HEK293 (cell line): ENCODE results near the gene SURF2.

ENCODE experiments used
- CTCF ChIA-PET: fragments of 350-600 bp; formaldehyde crosslinking; extraction: SDS; loops from one replicate; lab custom pipeline; 2021; ENCODE audit warnings: antibody characterized with exemption; lab: Yijun Ruan, JAX
- POLR2A ChIA-PET: fragments of 300-600 bp; formaldehyde crosslinking; extraction: SDS; loops from one replicate; lab custom pipeline; 2020; ENCODE audit warnings: antibody characterized with exemption, inconsistent platforms; lab: Yijun Ruan, JAX
- H3K27ac ChIP-seq: fragments of 200-500 bp; sonication (Bioruptor generic); 2 replicates; pipeline ENCODE4 v1.5.1; 2014; ENCODE audit warnings: low read depth, low read length, control low read depth, inconsistent platforms; ENCODE audit errors: extremely low read depth
- H3K36me3 ChIP-seq, 2 experiments: fragments of 200-500 bp in 1 of 2; sonication (Bioruptor generic) in 1 of 2; 1 replicate in 1 of 2; 2 replicates in 1 of 2; pipeline ENCODE4 v1.5.1; 2014 to 2017; ENCODE audit warnings: inconsistent platforms in 2 of 2, low read length in 2 of 2; ENCODE audit not compliant: control insufficient read depth in 2 of 2, insufficient read depth in 1 of 2
- H3K4me1 ChIP-seq: fragments of 200-500 bp; sonication (Bioruptor generic); 2 replicates; pipeline ENCODE4 v1.5.1; 2014; ENCODE audit warnings: mild to moderate bottlenecking, low read length, inconsistent platforms; ENCODE audit not compliant: control insufficient read depth, insufficient read depth
- H3K4me3 ChIP-seq: 2 replicates; pipeline ENCODE4 v1.5.1; 2011; ENCODE audit warnings: low read depth, mild to moderate bottlenecking, control low read depth, low read length, moderate library complexity
- H3K9me3 ChIP-seq: fragments of 200-500 bp; sonication (Bioruptor generic); 2 replicates; pipeline ENCODE4 v1.5.1; 2014; ENCODE audit warnings: low read depth, low read length, inconsistent platforms; ENCODE audit not compliant: control insufficient read depth, insufficient read depth
- GLIS2 ChIP-seq: fragments of 450-650 bp; formaldehyde crosslinking; IDR thresholded peaks from 2 replicates; pipeline ENCODE4 v1.5.1; 2016; ENCODE audit warnings: missing biosample characterization, missing genetic modification characterization
- HOXA7 ChIP-seq: sonication (generic); formaldehyde crosslinking; IDR thresholded peaks from 2 replicates; pipeline ENCODE4 v1.8.1; 2022; ENCODE audit warnings: missing genetic modification reagents, borderline replicate concordance
- KLF10 ChIP-seq: fragments of 450-650 bp; IDR thresholded peaks from 2 replicates; pipeline ENCODE4 v1.5.1; 2018; ENCODE audit warnings: missing biosample characterization, mild to moderate bottlenecking, missing genetic modification characterization
- SP2 ChIP-seq: fragments of 450-650 bp; formaldehyde crosslinking; IDR thresholded peaks from 2 replicates; pipeline ENCODE4 v1.5.1; 2016; ENCODE audit warnings: missing biosample characterization, missing genetic modification characterization
- SP3 ChIP-seq: fragments of 450-650 bp; formaldehyde crosslinking; IDR thresholded peaks from 2 replicates; pipeline ENCODE4 v1.5.1; 2016; ENCODE audit warnings: missing biosample characterization, missing genetic modification characterization
- ZBTB20 ChIP-seq: fragments of 450-650 bp; formaldehyde crosslinking; IDR thresholded peaks from 2 replicates; pipeline ENCODE4 v1.5.1; 2016; ENCODE audit warnings: missing biosample characterization, missing genetic modification characterization
- ZBTB7A ChIP-seq: fragments of 450-650 bp; formaldehyde crosslinking; IDR thresholded peaks from 2 replicates; pipeline ENCODE4 v1.5.1; 2016; ENCODE audit warnings: low read depth, missing biosample characterization, missing genetic modification characterization
- ZEB2 ChIP-seq: fragments of 450-650 bp; formaldehyde crosslinking; IDR thresholded peaks from 2 replicates; pipeline ENCODE4 v1.5.1; 2016; ENCODE audit warnings: missing biosample characterization, missing genetic modification characterization
- ZNF132 ChIP-seq: fragments of 450-650 bp; formaldehyde crosslinking; IDR thresholded peaks from 2 replicates; pipeline ENCODE4 v1.5.1; 2017; ENCODE audit warnings: missing biosample characterization, missing genetic modification characterization, borderline replicate concordance
- ZNF140 ChIP-seq: fragments of 450-650 bp; formaldehyde crosslinking; IDR thresholded peaks from 2 replicates; pipeline ENCODE4 v1.5.1; 2016; ENCODE audit warnings: missing biosample characterization, missing genetic modification characterization
- ZNF239 ChIP-seq: fragments of 450-650 bp; formaldehyde crosslinking; IDR thresholded peaks from 2 replicates; pipeline ENCODE4 v1.5.1; 2016; ENCODE audit warnings: missing biosample characterization, missing genetic modification characterization
- ZNF311 ChIP-seq: fragments of 450-650 bp; formaldehyde crosslinking; IDR thresholded peaks from 2 replicates; pipeline ENCODE4 v1.5.1; 2017; ENCODE audit warnings: missing biosample characterization, missing genetic modification characterization, borderline replicate concordance
- ZNF391 ChIP-seq: fragments of 450-650 bp; formaldehyde crosslinking; IDR thresholded peaks from 2 replicates; pipeline ENCODE4 v1.5.1; 2016; ENCODE audit warnings: low read depth, missing biosample characterization, missing genetic modification characterization, borderline replicate concordance
- ZNF501 ChIP-seq: fragments of 450-650 bp; formaldehyde crosslinking; IDR thresholded peaks from 2 replicates; pipeline ENCODE4 v1.5.1; 2016; ENCODE audit warnings: missing biosample characterization, missing genetic modification characterization
- ZNF561 ChIP-seq: fragments of 450-650 bp; IDR thresholded peaks from 2 replicates; pipeline ENCODE4 v1.5.1; 2018; ENCODE audit warnings: missing biosample characterization, missing genetic modification characterization, borderline replicate concordance
- ZNF626 ChIP-seq: fragments of 450-650 bp; sonication (Bioruptor Pico); formaldehyde crosslinking; IDR thresholded peaks from 2 replicates; pipeline ENCODE4 v1.5.1; 2018; ENCODE audit warnings: missing biosample characterization, missing genetic modification characterization, inconsistent platforms
- ZNF785 ChIP-seq: fragments of 450-650 bp; formaldehyde crosslinking; IDR thresholded peaks from 2 replicates; pipeline ENCODE4 v1.5.1; 2016; ENCODE audit warnings: missing biosample characterization, missing genetic modification characterization
- ZNF830 ChIP-seq: fragments of 450-650 bp; IDR thresholded peaks from 2 replicates; pipeline ENCODE4 v1.5.0; 2018; ENCODE audit warnings: missing biosample characterization, missing genetic modification characterization, low read depth, mild to moderate bottlenecking, moderate library complexity
- TF ChIP-seq, protein P1 (sequence below): fragments of 450-650 bp; IDR thresholded peaks from 2 replicates; pipeline ENCODE4 v1.5.1; 2018; ENCODE audit warnings: missing biosample characterization, mild to moderate bottlenecking, missing genetic modification characterization
- TF ChIP-seq, protein P2 (sequence below): fragments of 450-650 bp; formaldehyde crosslinking; IDR thresholded peaks from 2 replicates; pipeline ENCODE4 v1.5.1; 2017; ENCODE audit warnings: missing biosample characterization, missing genetic modification characterization
- TF ChIP-seq, protein P3 (sequence below): fragments of 450-650 bp; formaldehyde crosslinking; IDR thresholded peaks from 2 replicates; pipeline ENCODE4 v1.5.1; 2016; ENCODE audit warnings: missing biosample characterization, missing genetic modification characterization, borderline replicate concordance
- TF ChIP-seq, protein P4 (sequence below): fragments of 450-650 bp; formaldehyde crosslinking; IDR thresholded peaks from 2 replicates; pipeline ENCODE4 v1.5.1; 2017; ENCODE audit warnings: missing biosample characterization, missing genetic modification characterization
- TF ChIP-seq, protein P5 (sequence below): fragments of 450-650 bp; formaldehyde crosslinking; conservative IDR thresholded peaks from 2 replicates; pipeline ENCODE4 v1.5.1; 2016; ENCODE audit warnings: low read depth, missing biosample characterization, missing genetic modification characterization

The SURF2 gene

DNA sequence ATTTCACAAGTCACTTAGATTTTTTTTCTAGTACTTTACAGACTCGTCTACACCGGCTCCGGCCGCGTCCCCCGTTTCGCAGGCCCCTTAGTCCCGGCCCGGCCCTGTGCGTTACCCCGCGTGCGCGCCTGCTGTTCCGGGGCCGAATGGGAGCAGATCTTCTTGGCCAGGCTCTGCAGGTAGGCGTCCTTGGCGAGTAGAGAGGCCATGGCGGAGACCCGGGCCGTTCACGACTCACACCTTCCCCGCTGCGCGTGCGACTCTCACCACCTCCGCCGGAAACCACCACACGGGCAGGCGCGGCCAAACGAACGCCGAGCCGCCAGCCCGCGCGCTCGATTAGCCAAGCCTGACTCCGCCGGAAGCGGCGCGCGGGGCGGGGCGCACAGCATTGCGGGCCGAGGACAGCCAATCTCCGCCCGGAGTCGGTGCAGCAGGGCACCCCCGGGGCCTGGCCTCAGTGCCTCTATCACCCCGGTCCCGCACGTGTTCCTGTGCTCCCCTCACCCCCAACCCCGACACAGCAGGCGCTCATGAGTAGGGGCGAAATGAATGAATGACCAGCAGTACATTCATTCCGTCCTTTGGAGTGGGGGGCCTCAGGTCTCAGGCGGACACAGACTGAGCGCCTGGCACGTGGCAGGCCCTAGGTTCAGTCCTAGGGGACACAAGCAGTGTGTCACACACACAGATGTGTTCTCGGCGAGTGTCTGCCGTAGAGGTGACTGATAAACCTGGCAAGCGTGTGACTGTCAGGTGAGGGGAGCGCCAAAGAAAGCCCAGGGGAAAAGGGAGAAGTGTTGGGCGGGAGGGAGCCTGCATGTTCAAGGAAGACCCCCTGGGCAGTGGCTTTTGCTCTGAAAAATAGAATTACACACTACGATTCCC lies 20.2 kb upstream of the SURF2 start, which contains the start of gene SURF6:
Gene SURF6 (minus strand): TSS at position 265 of the 888 bp plus-strand sequence. CDS start 56 bp downstream, at position 209.
- H3K4me1 ChIP-seq = peaks cover 4% of the 10 kb centered on the region; the same call in 1 of the 2 replicates
- peaks cover 0 to 61% of the 10 kb centered on the region in 2 experiments; a peak in 1 of 3 replicates for H3K36me3 ChIP-seq
- H3K9me3 ChIP-seq = no peaks in the 10 kb centered on the region
- peak within 1 kb of the TSS; percentile 71 for H3K27ac ChIP-seq
- ChIA-PET CTCF (interaction anchor here (0.6 to 8.9 kb wide), 4 partner anchors 86 to 192 kb away, joined by 3 to 159 read pairs (median 4); partner anchors contain the start of gene ADAMTS13), POLR2A (interaction anchor here (0.7 to 2.3 kb wide), 6 partner anchors 11 to 159 kb away, joined by 3 to 18 read pairs (median 6); partner anchors contain the start of genes MED22, RPL7A, STKLD1 and SURF4)
- H3K4me3 ChIP-seq = peak within 1 kb of the TSS; percentile 74
- TF ChIP-seq ZNF830 (tag by site-specific recombination) (no peak), ZNF501 (tag by site-specific recombination) (peak; percentile 93), ZNF561 (tag by site-specific recombination) (peak; percentile 94), GLIS2 (peak; percentile 95), ZNF626 (tag by site-specific recombination) (no peak), SP3 (peak; percentile 92), SP2 (tag by site-specific recombination) (peak; percentile 94), ZNF391 (tag by site-specific recombination) (peak; percentile 80; the same call in 1 of the 2 replicates), ZBTB20 (tag by site-specific recombination) (peak; percentile 89), ZNF140 (tag by site-specific recombination) (no peak), ZNF785 (peak; percentile 62; the same call in 1 of the 2 replicates), KLF10 (tag by site-specific recombination) (peak; percentile 66), ZEB2 (tag by site-specific recombination) (peak; percentile 94), ZNF311 (tag by site-specific recombination) (no peak), ZNF132 (tag by site-specific recombination) (no peak), ZBTB7A (tag by site-specific recombination) (peak; percentile 11; the same call in 1 of the 2 replicates), HOXA7 (CRISPR knock-in tag) (no peak), ZNF239 (tag by site-specific recombination) (0 out of 2 replicates have a peak, but pooled peaks have one; percentile 7)
- TF ChIP-seq, protein P1, sequence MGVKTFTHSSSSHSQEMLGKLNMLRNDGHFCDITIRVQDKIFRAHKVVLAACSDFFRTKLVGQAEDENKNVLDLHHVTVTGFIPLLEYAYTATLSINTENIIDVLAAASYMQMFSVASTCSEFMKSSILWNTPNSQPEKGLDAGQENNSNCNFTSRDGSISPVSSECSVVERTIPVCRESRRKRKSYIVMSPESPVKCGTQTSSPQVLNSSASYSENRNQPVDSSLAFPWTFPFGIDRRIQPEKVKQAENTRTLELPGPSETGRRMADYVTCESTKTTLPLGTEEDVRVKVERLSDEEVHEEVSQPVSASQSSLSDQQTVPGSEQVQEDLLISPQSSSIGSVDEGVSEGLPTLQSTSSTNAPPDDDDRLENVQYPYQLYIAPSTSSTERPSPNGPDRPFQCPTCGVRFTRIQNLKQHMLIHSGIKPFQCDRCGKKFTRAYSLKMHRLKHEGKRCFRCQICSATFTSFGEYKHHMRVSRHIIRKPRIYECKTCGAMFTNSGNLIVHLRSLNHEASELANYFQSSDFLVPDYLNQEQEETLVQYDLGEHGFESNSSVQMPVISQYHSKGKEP (tag by site-specific recombination) = peak; percentile 77; the same call in 1 of the 2 replicates
- TF ChIP-seq, protein P2, sequence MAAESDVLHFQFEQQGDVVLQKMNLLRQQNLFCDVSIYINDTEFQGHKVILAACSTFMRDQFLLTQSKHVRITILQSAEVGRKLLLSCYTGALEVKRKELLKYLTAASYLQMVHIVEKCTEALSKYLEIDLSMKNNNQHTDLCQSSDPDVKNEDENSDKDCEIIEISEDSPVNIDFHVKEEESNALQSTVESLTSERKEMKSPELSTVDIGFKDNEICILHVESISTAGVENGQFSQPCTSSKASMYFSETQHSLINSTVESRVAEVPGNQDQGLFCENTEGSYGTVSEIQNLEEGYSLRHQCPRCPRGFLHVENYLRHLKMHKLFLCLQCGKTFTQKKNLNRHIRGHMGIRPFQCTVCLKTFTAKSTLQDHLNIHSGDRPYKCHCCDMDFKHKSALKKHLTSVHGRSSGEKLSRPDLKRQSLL = peak; percentile 89
- TF ChIP-seq, protein P3, sequence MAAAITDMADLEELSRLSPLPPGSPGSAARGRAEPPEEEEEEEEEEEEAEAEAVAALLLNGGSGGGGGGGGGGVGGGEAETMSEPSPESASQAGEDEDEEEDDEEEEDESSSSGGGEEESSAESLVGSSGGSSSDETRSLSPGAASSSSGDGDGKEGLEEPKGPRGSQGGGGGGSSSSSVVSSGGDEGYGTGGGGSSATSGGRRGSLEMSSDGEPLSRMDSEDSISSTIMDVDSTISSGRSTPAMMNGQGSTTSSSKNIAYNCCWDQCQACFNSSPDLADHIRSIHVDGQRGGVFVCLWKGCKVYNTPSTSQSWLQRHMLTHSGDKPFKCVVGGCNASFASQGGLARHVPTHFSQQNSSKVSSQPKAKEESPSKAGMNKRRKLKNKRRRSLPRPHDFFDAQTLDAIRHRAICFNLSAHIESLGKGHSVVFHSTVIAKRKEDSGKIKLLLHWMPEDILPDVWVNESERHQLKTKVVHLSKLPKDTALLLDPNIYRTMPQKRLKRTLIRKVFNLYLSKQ (tag by site-specific recombination) = no peak
- TF ChIP-seq, protein P4, sequence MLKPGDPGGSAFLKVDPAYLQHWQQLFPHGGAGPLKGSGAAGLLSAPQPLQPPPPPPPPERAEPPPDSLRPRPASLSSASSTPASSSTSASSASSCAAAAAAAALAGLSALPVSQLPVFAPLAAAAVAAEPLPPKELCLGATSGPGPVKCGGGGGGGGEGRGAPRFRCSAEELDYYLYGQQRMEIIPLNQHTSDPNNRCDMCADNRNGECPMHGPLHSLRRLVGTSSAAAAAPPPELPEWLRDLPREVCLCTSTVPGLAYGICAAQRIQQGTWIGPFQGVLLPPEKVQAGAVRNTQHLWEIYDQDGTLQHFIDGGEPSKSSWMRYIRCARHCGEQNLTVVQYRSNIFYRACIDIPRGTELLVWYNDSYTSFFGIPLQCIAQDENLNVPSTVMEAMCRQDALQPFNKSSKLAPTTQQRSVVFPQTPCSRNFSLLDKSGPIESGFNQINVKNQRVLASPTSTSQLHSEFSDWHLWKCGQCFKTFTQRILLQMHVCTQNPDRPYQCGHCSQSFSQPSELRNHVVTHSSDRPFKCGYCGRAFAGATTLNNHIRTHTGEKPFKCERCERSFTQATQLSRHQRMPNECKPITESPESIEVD (tag by site-specific recombination) = no peak
- TF ChIP-seq, protein P5, sequence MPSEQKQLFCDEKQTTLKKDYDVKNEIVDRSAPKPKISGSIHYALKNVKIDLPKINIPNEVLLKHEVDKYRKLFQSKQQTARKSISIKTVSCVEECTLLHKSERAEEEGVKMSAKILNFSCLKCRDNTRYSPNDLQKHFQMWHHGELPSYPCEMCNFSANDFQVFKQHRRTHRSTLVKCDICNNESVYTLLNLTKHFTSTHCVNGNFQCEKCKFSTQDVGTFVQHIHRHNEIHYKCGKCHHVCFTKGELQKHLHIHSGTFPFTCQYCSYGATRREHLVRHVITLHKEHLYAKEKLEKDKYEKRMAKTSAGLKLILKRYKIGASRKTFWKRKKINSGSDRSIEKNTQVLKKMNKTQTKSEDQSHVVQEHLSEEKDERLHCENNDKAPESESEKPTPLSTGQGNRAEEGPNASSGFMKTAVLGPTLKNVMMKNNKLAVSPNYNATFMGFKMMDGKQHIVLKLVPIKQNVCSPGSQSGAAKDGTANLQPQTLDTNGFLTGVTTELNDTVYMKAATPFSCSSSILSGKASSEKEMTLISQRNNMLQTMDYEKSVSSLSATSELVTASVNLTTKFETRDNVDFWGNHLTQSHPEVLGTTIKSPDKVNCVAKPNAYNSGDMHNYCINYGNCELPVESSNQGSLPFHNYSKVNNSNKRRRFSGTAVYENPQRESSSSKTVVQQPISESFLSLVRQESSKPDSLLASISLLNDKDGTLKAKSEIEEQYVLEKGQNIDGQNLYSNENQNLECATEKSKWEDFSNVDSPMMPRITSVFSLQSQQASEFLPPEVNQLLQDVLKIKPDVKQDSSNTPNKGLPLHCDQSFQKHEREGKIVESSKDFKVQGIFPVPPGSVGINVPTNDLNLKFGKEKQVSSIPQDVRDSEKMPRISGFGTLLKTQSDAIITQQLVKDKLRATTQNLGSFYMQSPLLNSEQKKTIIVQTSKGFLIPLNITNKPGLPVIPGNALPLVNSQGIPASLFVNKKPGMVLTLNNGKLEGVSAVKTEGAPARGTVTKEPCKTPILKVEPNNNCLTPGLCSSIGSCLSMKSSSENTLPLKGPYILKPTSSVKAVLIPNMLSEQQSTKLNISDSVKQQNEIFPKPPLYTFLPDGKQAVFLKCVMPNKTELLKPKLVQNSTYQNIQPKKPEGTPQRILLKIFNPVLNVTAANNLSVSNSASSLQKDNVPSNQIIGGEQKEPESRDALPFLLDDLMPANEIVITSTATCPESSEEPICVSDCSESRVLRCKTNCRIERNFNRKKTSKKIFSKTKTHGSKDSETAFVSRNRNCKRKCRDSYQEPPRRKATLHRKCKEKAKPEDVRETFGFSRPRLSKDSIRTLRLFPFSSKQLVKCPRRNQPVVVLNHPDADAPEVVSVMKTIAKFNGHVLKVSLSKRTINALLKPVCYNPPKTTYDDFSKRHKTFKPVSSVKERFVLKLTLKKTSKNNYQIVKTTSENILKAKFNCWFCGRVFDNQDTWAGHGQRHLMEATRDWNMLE (tag by site-specific recombination) = peak; percentile 99
